Progenitor cell of endocrine pancreas (in vitro differentiated cells): ENCODE data around the gene TGM5. TPM values are rescaled to one million over a fixed set of nuclear protein-coding genes. Genes with fewer than 3 reads are reported as not detected.

Experiments
- DNase-seq: peaks from one replicate; pipeline ENCODE4 v3.0.0; 2021; ENCODE audit warnings: low spot score; ENCODE audit not compliant: unreplicated experiment
- H3K27ac Mint-ChIP-seq: 2 replicates; pipeline ENCODE4 v1.8.0; 2021; ENCODE audit warnings: mild to moderate bottlenecking, moderate library complexity, mixed read lengths
- H3K27me3 Mint-ChIP-seq: 2 replicates; pipeline ENCODE4 v1.8.0; 2021; ENCODE audit warnings: mixed read lengths
- H3K36me3 Mint-ChIP-seq: 2 replicates; pipeline ENCODE4 v1.8.0; 2022; ENCODE audit warnings: mixed read lengths; ENCODE audit not compliant: insufficient read depth
- H3K4me1 Mint-ChIP-seq: 2 replicates; pipeline ENCODE4 v1.8.0; 2021; ENCODE audit warnings: low read depth, mixed read lengths
- H3K4me3 Mint-ChIP-seq: 2 replicates; pipeline ENCODE4 v1.8.0; 2021; ENCODE audit warnings: low read depth, mild to moderate bottlenecking, moderate library complexity, mixed read lengths
- H3K9me3 Mint-ChIP-seq: 2 replicates; pipeline ENCODE4 v1.8.0; 2021; ENCODE audit warnings: low read depth, mixed read lengths
- CTCF ChIP-seq: fragments of 200-600 bp; sonication (generic); IDR thresholded peaks from one replicate; pipeline ENCODE4 v1.5.0; 2021; ENCODE audit warnings: antibody characterized with exemption, mild to moderate bottlenecking; ENCODE audit not compliant: unreplicated experiment
- total RNA-seq: library from RNA; stranded (reverse); gene quantifications from 2 replicates; pipeline ENCODE4 v1.2.1, GENCODE V29; 2021

Gene TGM5
- total RNA-seq, 1 donor from 2014 or later: not detected

GRCh38 chr15:43211224-43211735 is 55.4 kb downstream of the TGM5 start:
- Mint-ChIP-seq H3K36me3 (no peaks in the 10 kb centered on the region), H3K4me3 (no peak overlapping the region)

DNA sequence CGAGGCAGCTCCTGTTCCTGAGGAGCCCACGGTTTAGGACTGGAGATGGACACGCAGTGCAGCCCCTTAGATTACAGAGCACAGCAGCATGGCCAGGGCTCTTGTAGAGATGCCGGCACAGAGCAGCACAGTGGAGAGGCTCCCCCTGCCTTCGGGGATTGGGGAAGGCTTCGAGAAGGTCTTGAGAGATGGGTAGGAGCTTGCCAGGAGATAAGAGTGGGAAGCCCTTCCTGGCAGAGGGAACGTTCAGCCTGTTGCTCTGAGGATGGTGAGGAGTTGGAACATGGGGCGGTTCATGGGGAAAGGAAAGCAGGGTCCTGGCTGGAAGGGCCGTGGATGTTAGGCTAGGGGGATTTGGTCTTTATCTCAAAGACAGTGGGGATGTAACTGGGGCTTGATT is 55.9 kb downstream of the TGM5 start:
- no peaks in the 10 kb centered on the region for H3K9me3 Mint-ChIP-seq
- no peak for TF ChIP-seq CTCF
- H3K27ac Mint-ChIP-seq: no peak overlapping the region
- no peak for DNase-seq
- H3K36me3 Mint-ChIP-seq: no peaks in the 10 kb centered on the region
- H3K4me3 Mint-ChIP-seq: no peak overlapping the region
- peaks cover 27% of the 10 kb centered on the region for H3K27me3 Mint-ChIP-seq
- H3K4me1 Mint-ChIP-seq: no peaks in the 10 kb centered on the region

More at GRCh38 chr15:43211224-43211735, 55.4 kb downstream of the TGM5 start:
- no peak for TF ChIP-seq CTCF
- H3K27me3 Mint-ChIP-seq: peaks cover 25% of the 10 kb centered on the region
- H3K4me1 Mint-ChIP-seq: no peaks in the 10 kb centered on the region
- H3K27ac Mint-ChIP-seq: no peak overlapping the region
- no peak for DNase-seq
- no peaks in the 10 kb centered on the region for H3K9me3 Mint-ChIP-seq

GRCh38 chr15:43210172-43210745 is 56.5 kb downstream of the TGM5 start:
- Mint-ChIP-seq H3K4me3 (no peak overlapping the region), H3K27ac (no peak overlapping the region), H3K36me3 (no peaks in the 10 kb centered on the region), H3K4me1 (no peaks in the 10 kb centered on the region), H3K27me3 (peaks cover 29% of the 10 kb centered on the region), H3K9me3 (no peaks in the 10 kb centered on the region)
- TF ChIP-seq CTCF: no peak
- DNase-seq: no peak

DNA sequence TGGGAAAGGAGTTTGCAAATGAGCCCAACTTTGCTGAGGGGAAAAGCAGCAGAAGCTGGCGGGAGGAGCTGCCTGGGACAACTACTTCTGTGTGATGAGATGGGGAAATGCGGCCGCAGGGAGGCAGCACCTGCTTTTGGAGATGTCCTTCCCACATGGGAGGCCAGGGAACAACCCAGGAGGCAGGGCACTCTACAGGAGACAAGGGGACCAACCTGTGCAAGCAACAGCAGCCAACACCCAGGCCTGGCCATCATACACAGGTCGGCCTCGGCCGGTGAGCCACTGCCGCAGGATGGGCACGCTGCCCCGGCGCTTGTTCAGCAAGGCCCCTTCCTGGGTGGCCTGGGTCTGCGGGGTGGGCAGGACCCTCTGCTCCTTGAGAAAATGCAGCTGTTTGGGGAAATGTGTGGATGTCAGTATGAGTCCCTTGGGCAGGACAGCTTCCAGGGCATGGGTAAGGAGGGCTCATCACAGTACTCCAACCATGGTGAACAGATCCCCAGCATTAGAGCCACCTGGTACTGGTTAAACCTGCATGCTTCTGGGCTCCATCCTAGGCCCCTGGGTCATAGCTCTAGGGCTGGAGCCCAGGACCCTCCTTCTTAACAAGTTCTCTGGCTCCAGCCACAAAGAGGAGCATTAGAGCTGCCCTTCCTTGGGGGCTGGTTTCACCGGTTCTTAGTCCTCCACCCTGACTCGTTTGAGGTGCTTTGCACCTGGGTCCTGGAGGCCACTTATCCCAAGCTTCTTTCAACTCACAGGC is 57.5 kb downstream of the TGM5 start:
- H3K27me3 Mint-ChIP-seq: peaks cover 32% of the 10 kb centered on the region
- no peaks in the 10 kb centered on the region for H3K9me3 Mint-ChIP-seq
- no peak overlapping the region for H3K27ac Mint-ChIP-seq
- no peak overlapping the region for H3K4me3 Mint-ChIP-seq
- TF ChIP-seq CTCF: peak; percentile 44
- H3K4me1 Mint-ChIP-seq: peaks cover under 1% of the 10 kb centered on the region
- H3K36me3 Mint-ChIP-seq: no peaks in the 10 kb centered on the region
- DNase-seq: no peak

DNA sequence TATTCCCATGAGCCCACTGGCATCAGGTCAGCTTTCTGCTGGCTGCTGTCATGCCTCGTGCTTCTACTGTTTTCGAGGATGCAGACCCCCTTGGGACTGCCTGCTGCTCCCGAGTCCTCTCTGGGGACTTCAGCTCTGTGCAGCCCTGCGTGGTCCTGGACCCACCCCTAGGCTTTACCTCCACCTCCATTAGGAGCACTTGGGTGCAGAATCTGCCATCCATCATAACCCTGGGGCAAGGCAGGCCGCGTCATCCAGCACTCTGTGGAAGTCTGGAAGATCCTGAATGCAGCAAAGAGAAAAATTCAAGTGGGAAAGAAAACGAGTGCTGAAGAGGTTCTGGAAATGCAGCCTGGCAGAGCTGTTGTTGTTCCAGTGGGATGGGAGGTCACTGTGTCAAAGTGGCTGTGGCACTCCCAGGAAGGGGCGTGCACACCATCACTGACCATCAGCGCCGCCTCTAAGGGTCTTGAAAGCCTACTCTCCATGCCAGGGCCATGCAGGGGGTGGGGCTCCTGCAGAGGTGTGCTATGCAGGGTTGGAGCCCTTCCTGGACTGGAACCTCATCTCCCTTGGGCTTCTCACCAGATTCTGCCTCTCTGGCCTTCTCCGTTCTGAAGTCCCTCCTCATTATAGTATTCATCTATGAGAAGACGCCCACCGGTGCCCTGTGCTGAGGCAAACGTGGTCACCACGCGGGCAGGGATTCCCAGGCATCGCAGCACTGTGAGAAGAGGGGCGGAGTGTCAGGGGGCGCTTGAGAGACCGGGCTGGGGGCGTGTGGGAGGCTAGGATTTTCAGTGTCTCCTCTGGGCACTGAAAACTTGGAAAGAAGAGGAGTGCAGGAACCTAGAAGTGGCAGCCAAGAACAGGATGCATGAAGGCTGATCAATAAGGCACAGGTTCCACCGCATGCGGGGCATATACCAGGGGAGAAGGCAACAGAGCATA is 58.4 kb downstream of the TGM5 start:
- H3K4me3 Mint-ChIP-seq: no peak overlapping the region
- H3K4me1 Mint-ChIP-seq: peaks cover 2% of the 10 kb centered on the region
- no peaks in the 10 kb centered on the region for H3K36me3 Mint-ChIP-seq
- DNase-seq: no peak
- H3K9me3 Mint-ChIP-seq: no peaks in the 10 kb centered on the region
- H3K27me3 Mint-ChIP-seq: peaks cover 34% of the 10 kb centered on the region
- H3K27ac Mint-ChIP-seq: no peak overlapping the region
- TF ChIP-seq CTCF: no peak
